ENCODE results near the gene KSR2. TPM values are rescaled to one million over a fixed set of nuclear protein-coding genes. Genes with fewer than 3 reads are reported as not detected.

KSR2 gene
- total and polyA plus RNA-seq, 2 donors from 2014 or later: 0.34 to 2.9 TPM

- H3K9ac ChIP-seq (ENCODE audit: low read length in 3 of 3): peak overlapping the region in 1 of 3 donors; percentile 29
- peak overlapping the region; percentile 37 to 90 (median 87) for H3K4me3 ChIP-seq (ENCODE audit: low read length in 3 of 3)
- FAIRE-seq (no peak), DNase-seq (peak in 1 of 5 donors; percentile 10)
- no peak for TF ChIP-seq CTCF (IDR thresholded peaks at IDR 0.05; ENCODE audit: borderline replicate concordance, extremely low read depth, insufficient read depth)
- intact Hi-C loops (cut with DNase I): no loop called here
- H3K36me3 ChIP-seq (ENCODE audit: control insufficient read depth in 2 of 3, insufficient read depth in 3 of 3, low read length in 3 of 3): peaks cover 0 to 7% (median 2%) of the 10 kb centered on the region in 3 donors
- H3K9me3 ChIP-seq (ENCODE audit: control insufficient read depth in 2 of 3, insufficient read depth in 1 of 3, low read length in 3 of 3): no peaks in the 10 kb centered on the region
- no peak overlapping the region for H3K27ac ChIP-seq (ENCODE audit: low read depth in 2 of 2, low read length in 2 of 2)
- peaks cover 0 to 4% (median 3%) of the 10 kb centered on the region in 3 donors for H3K4me1 ChIP-seq (ENCODE audit: control insufficient read depth in 2 of 3, insufficient read depth in 2 of 3, low read depth in 1 of 3, low read length in 3 of 3)
- H3K27me3 ChIP-seq (ENCODE audit: control insufficient read depth, insufficient read depth, low read length): no peaks in the 10 kb centered on the region
Measured at GRCh38 chr12:118015944-118016343, 47.2 kb upstream of the KSR2 start.

GRCh38 chr12:118015306-118015705, 46.5 kb upstream of the KSR2 start:
- Histone ChIP-seq H3K4me1 (ENCODE audit: control insufficient read depth in 2 of 3, insufficient read depth in 2 of 3, low read depth in 1 of 3, low read length in 3 of 3) (peaks cover 0 to 4% (median 3%) of the 10 kb centered on the region in 3 donors), H3K27ac (ENCODE audit: low read depth in 2 of 2, low read length in 2 of 2) (no peak overlapping the region)
- no peak for FAIRE-seq

GRCh38 chr12:118013283-118013682, 44.5 kb upstream of the KSR2 start:
- DNase-seq (no peak), FAIRE-seq (no peak)
- no peak for TF ChIP-seq CTCF (IDR thresholded peaks at IDR 0.05; ENCODE audit: borderline replicate concordance, extremely low read depth, insufficient read depth)
- Histone ChIP-seq H3K36me3 (ENCODE audit: control insufficient read depth in 2 of 3, insufficient read depth in 3 of 3, low read length in 3 of 3) (no peaks in the 10 kb centered on the region), H3K4me1 (ENCODE audit: control insufficient read depth in 2 of 3, insufficient read depth in 2 of 3, low read depth in 1 of 3, low read length in 3 of 3) (peaks cover 0 to 4% (median 3%) of the 10 kb centered on the region in 3 donors), H3K27me3 (ENCODE audit: control insufficient read depth, insufficient read depth, low read length) (no peaks in the 10 kb centered on the region), H3K9ac (ENCODE audit: low read length in 3 of 3) (no peak overlapping the region), H3K9me3 (ENCODE audit: control insufficient read depth in 2 of 3, insufficient read depth in 1 of 3, low read length in 3 of 3) (no peaks in the 10 kb centered on the region), H3K4me3 (ENCODE audit: low read length in 3 of 3) (no peak overlapping the region), H3K27ac (ENCODE audit: low read depth in 2 of 2, low read length in 2 of 2) (no peak overlapping the region)
- intact Hi-C loops (cut with DNase I): no loop called here

More at GRCh38 chr12:118015306-118015705, 46.5 kb upstream of the KSR2 start:
- intact Hi-C loops (cut with DNase I): no loop called here
- H3K27me3 ChIP-seq (ENCODE audit: control insufficient read depth, insufficient read depth, low read length): no peaks in the 10 kb centered on the region
- DNase-seq: no peak
- H3K4me3 ChIP-seq (ENCODE audit: low read length in 3 of 3): no peak overlapping the region
- H3K36me3 ChIP-seq (ENCODE audit: control insufficient read depth in 2 of 3, insufficient read depth in 3 of 3, low read length in 3 of 3): peaks cover 0 to 6% (median 2%) of the 10 kb centered on the region in 3 donors
- no peak overlapping the region for H3K9ac ChIP-seq (ENCODE audit: low read length in 3 of 3)
- TF ChIP-seq CTCF (IDR thresholded peaks at IDR 0.05; ENCODE audit: borderline replicate concordance, extremely low read depth, insufficient read depth): no peak
- no peaks in the 10 kb centered on the region for H3K9me3 ChIP-seq (ENCODE audit: control insufficient read depth in 2 of 3, insufficient read depth in 1 of 3, low read length in 3 of 3)

GRCh38 chr12:118011961-118012360, 43.2 kb upstream of the KSR2 start:
- Histone ChIP-seq H3K4me3 (ENCODE audit: low read length in 3 of 3) (no peak overlapping the region), H3K27me3 (ENCODE audit: control insufficient read depth, insufficient read depth, low read length) (no peaks in the 10 kb centered on the region), H3K4me1 (ENCODE audit: control insufficient read depth in 2 of 3, insufficient read depth in 2 of 3, low read depth in 1 of 3, low read length in 3 of 3) (peaks cover 0 to under 1% (median 0%) of the 10 kb centered on the region in 3 donors), H3K27ac (ENCODE audit: low read depth in 2 of 2, low read length in 2 of 2) (no peak overlapping the region), H3K9me3 (ENCODE audit: control insufficient read depth in 2 of 3, insufficient read depth in 1 of 3, low read length in 3 of 3) (no peaks in the 10 kb centered on the region), H3K36me3 (ENCODE audit: control insufficient read depth in 2 of 3, insufficient read depth in 3 of 3, low read length in 3 of 3) (no peaks in the 10 kb centered on the region), H3K9ac (ENCODE audit: low read length in 3 of 3) (no peak overlapping the region)
- intact Hi-C loops (cut with DNase I): no loop called here
- FAIRE-seq (no peak), DNase-seq (no peak)
- TF ChIP-seq CTCF (IDR thresholded peaks at IDR 0.05; ENCODE audit: borderline replicate concordance, extremely low read depth, insufficient read depth): no peak
